ENCODE data around the gene CCT7.

- TF ChIP-seq POLR2A (IDR thresholded peaks at IDR 0.05) (no peak), POLR2AphosphoS5 (IDR thresholded peaks at IDR 0.05) (no peak)
- TF ChIP-seq, protein P1, sequence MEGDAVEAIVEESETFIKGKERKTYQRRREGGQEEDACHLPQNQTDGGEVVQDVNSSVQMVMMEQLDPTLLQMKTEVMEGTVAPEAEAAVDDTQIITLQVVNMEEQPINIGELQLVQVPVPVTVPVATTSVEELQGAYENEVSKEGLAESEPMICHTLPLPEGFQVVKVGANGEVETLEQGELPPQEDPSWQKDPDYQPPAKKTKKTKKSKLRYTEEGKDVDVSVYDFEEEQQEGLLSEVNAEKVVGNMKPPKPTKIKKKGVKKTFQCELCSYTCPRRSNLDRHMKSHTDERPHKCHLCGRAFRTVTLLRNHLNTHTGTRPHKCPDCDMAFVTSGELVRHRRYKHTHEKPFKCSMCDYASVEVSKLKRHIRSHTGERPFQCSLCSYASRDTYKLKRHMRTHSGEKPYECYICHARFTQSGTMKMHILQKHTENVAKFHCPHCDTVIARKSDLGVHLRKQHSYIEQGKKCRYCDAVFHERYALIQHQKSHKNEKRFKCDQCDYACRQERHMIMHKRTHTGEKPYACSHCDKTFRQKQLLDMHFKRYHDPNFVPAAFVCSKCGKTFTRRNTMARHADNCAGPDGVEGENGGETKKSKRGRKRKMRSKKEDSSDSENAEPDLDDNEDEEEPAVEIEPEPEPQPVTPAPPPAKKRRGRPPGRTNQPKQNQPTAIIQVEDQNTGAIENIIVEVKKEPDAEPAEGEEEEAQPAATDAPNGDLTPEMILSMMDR (IDR thresholded peaks at IDR 0.05 in 8 of 11, conservative IDR thresholded peaks at IDR 0.05 in 3 of 11), result no peak
Observed at GRCh38 chr2:73203055-73203681, 30.9 kb upstream of the CCT7 start.
